WERI-Rb-1 (cell line): ENCODE data around the gene NAALADL2.

Source experiments
- DNase-seq: peaks from one replicate; pipeline ENCODE4 v3.0.0-alpha.2; 2020
- H3K27ac ChIP-seq: fragments of 250-450 bp; sonication (Bioruptor Pico); 2 replicates; pipeline ENCODE4 v1.5.1; 2020; ENCODE audit warnings: mild to moderate bottlenecking, moderate library complexity
- H3K27me3 ChIP-seq: fragments of 250-450 bp; sonication (Bioruptor Pico); 2 replicates; pipeline ENCODE4 v1.5.1; 2021; ENCODE audit warnings: mild to moderate bottlenecking, low read depth, moderate library complexity; ENCODE audit not compliant: insufficient read depth, severe bottlenecking
- H3K36me3 ChIP-seq: fragments of 250-450 bp; sonication (Bioruptor Pico); 2 replicates; pipeline ENCODE4 v1.5.1; 2020; ENCODE audit warnings: mild to moderate bottlenecking, moderate library complexity
- H3K4me3 ChIP-seq: 2 replicates; pipeline ENCODE4 v1.5.1; 2011; ENCODE audit warnings: low read depth, mild to moderate bottlenecking, control low read depth, low read length
- H3K9me3 ChIP-seq: fragments of 250-450 bp; sonication (Bioruptor Pico); 2 replicates; pipeline ENCODE4 v1.5.1; 2021; ENCODE audit warnings: mild to moderate bottlenecking, moderate library complexity; ENCODE audit not compliant: severe bottlenecking
- CTCF ChIP-seq: IDR thresholded peaks from 2 replicates; pipeline ENCODE4 v1.5.1; 2011; ENCODE audit warnings: low read depth, mild to moderate bottlenecking, control low read depth, inconsistent platforms, low read length

NAALADL2 gene

GRCh38 chr3:175015056-175015635 lies 156.0 kb downstream of the NAALADL2 start:
- TF ChIP-seq CTCF: no peak
- Histone ChIP-seq H3K9me3 (no peaks in the 10 kb centered on the region), H3K27me3 (no peaks in the 10 kb centered on the region), H3K36me3 (no peaks in the 10 kb centered on the region), H3K27ac (no peak overlapping the region), H3K4me3 (no peak overlapping the region)
- no peak for DNase-seq

GRCh38 chr3:175018946-175019727 lies 160.0 kb downstream of the NAALADL2 start:
- H3K27me3 ChIP-seq: no peaks in the 10 kb centered on the region
- no peak overlapping the region for H3K4me3 ChIP-seq
- no peaks in the 10 kb centered on the region for H3K9me3 ChIP-seq
- no peaks in the 10 kb centered on the region for H3K36me3 ChIP-seq
- no peak for DNase-seq
- TF ChIP-seq CTCF: no peak
- no peak overlapping the region for H3K27ac ChIP-seq

GRCh38 chr3:175020101-175020500 lies 161.0 kb downstream of the NAALADL2 start:
- H3K4me3 ChIP-seq: no peak overlapping the region
- H3K27ac ChIP-seq: no peak overlapping the region
- H3K27me3 ChIP-seq: no peaks in the 10 kb centered on the region
- H3K36me3 ChIP-seq: no peaks in the 10 kb centered on the region
- DNase-seq: no peak
- no peaks in the 10 kb centered on the region for H3K9me3 ChIP-seq
- TF ChIP-seq CTCF: no peak

- no peak for TF ChIP-seq CTCF
- H3K36me3 ChIP-seq: no peaks in the 10 kb centered on the region
- DNase-seq: no peak
- H3K27me3 ChIP-seq: no peaks in the 10 kb centered on the region
- no peak overlapping the region for H3K4me3 ChIP-seq
- H3K9me3 ChIP-seq: no peaks in the 10 kb centered on the region
- no peak overlapping the region for H3K27ac ChIP-seq
Measured at GRCh38 chr3:175029828-175030227, 170.7 kb downstream of the NAALADL2 start.

- no peaks in the 10 kb centered on the region for H3K36me3 ChIP-seq
- no peak overlapping the region for H3K27ac ChIP-seq
- H3K27me3 ChIP-seq: no peaks in the 10 kb centered on the region
- no peaks in the 10 kb centered on the region for H3K9me3 ChIP-seq
- no peak for DNase-seq
- no peak for TF ChIP-seq CTCF
- H3K4me3 ChIP-seq: no peak overlapping the region
Measured at GRCh38 chr3:175039875-175040274, 180.7 kb downstream of the NAALADL2 start.
